HepG2 (cell line): ENCODE data around the gene PDE4C. TPM values are rescaled to one million over a fixed set of nuclear protein-coding genes. Genes with fewer than 3 reads are reported as not detected.

Experiments used
- CBX5 ChIP-seq: sonication (generic); formaldehyde crosslinking; IDR thresholded peaks from 2 replicates; pipeline ENCODE4 v1.4.0; 2020; ENCODE audit warnings: missing genetic modification reagents, borderline replicate concordance
- CHD4 ChIP-seq: fragments of 200-600 bp; sonication (generic); IDR thresholded peaks from 2 replicates; pipeline ENCODE4 v1.7.0; 2017; ENCODE audit warnings: mild to moderate bottlenecking, low read length, borderline replicate concordance
- NR2F1 ChIP-seq, 2 experiments: fragments of 450-650 bp in 1 of 2; formaldehyde crosslinking in 1 of 2; IDR thresholded peaks; 2 replicates each; pipeline versions ENCODE4 v1.5.0 to v1.6.1; 2016 to 2020; ENCODE audit warnings: mild to moderate bottlenecking in 1 of 2, missing compliant biosample characterization in 1 of 2, missing genetic modification reagents in 1 of 2, moderate library complexity in 1 of 2
- PRPF4 ChIP-seq: fragments of 200-400 bp; formaldehyde crosslinking; IDR thresholded peaks from 2 replicates; pipeline ENCODE4 v1.6.1; 2016; ENCODE audit warnings: low read length, low read depth; ENCODE audit not compliant: poor library complexity, severe bottlenecking
- SSRP1 ChIP-seq: IDR thresholded peaks from 2 replicates; pipeline ENCODE4 v1.6.1; 2016; ENCODE audit warnings: control low read depth
- TBX2 ChIP-seq: sonication (generic); formaldehyde crosslinking; IDR thresholded peaks from 2 replicates; pipeline ENCODE4 v1.5.0; 2020; ENCODE audit warnings: missing genetic modification reagents, mild to moderate bottlenecking, borderline replicate concordance
- ZNF781 ChIP-seq: sonication (generic); formaldehyde crosslinking; IDR thresholded peaks from 2 replicates; pipeline ENCODE4 v1.5.1; 2020; ENCODE audit warnings: borderline replicate concordance, mild to moderate bottlenecking, missing genetic modification reagents; ENCODE audit errors: not compliant biosample characterization
- polyA plus RNA-seq, 8 experiments: library from polyadenylated mRNA; depleted of rRNA in 3 of 8; stranded (reverse) in 7 of 8; unstranded in 1 of 8; fragments of >200 nt; fragmentation: Illumina TruSeq in 4 of 8; extraction: Trizol in 4 of 8; gene quantifications; 2 replicates each; pipeline versions ENCODE4 v1.2.1 to v1.2.3, GENCODE V29; 2011 to 2016; ENCODE audit warnings: low read depth in 4 of 8, missing spikeins in 1 of 8, mixed read lengths in 1 of 8; ENCODE audit not compliant: insufficient read depth in 1 of 8
- total RNA-seq, 5 experiments: library from RNA; depleted of rRNA; stranded (reverse); fragments of >200 nt; fragmentation: Illumina TruSeq; extraction: Trizol; gene quantifications; 2 replicates each; pipeline ENCODE4 v1.2.3, GENCODE V29; 2016; ENCODE audit warnings: low read depth in 1 of 5
- TF ChIP-seq, protein P1 (sequence below): sonication (generic); formaldehyde crosslinking; IDR thresholded peaks from 2 replicates; pipeline ENCODE4 v1.5.0; 2020; ENCODE audit warnings: missing genetic modification reagents, mild to moderate bottlenecking, borderline replicate concordance

The PDE4C gene
- total and polyA plus RNA-seq, 2 of the 13 experiments (the other 11 are each of a cell fraction or from before 2014, with no cell fraction given): 1.4 to 14.0 TPM

DNA sequence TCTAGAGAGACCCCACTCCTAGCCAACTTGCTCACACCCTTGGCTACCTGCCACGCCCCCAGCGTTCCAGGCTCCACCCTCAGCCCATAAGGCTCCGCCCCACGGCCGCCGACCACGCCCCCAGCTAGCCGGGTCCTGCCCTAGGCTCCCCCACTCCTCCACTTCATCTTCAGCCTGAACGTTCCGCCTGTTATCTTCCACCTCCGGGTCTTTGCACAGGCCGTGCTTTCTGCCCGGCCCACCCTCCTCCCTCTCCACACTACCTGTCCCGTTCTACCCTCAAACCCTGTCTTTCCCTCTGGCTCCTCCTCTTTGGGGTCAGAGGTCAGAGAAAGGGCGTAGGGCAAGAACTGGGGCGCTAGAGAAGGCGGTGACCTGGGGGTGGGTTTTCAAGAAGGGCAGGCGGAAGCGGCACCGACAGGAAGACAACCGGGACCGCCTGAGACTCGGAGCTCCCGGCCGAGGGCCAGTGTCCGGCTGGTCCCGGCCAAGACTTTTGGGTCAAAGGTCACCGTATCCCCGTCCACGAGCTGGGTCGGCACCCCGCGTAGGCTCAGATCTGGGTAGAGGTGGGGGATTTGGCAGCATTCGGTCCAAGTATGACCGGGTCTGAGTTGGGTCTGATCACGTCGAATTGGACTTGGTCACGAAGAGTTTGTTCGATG lies 2.2 kb downstream of the PDE4C start (continued):
- TF ChIP-seq, protein P1, sequence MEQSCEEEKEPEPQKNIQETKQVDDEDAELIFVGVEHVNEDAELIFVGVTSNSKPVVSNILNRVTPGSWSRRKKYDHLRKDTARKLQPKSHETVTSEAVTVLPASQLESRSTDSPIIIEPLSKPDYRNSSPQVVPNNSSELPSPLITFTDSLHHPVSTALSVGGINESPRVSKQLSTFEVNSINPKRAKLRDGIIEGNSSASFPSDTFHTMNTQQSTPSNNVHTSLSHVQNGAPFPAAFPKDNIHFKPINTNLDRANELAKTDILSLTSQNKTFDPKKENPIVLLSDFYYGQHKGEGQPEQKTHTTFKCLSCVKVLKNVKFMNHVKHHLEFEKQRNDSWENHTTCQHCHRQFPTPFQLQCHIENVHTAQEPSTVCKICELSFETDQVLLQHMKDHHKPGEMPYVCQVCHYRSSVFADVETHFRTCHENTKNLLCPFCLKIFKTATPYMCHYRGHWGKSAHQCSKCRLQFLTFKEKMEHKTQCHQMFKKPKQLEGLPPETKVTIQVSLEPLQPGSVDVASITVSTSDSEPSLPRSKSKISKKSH (CRISPR knock-in tag): 0 out of 2 replicates have a peak, but pooled peaks have one; percentile 52
- TF ChIP-seq CBX5 (CRISPR knock-in tag) (0 out of 2 replicates have a peak, but pooled peaks have one; percentile 41), CHD4 (peak; percentile 43; the same call in 1 of the 2 replicates), NR2F1 (CRISPR knock-in tag; IDR thresholded peaks at IDR 0.05) (peak in 1 of 2 experiments; percentile 85), PRPF4 (no peak), ZNF781 (CRISPR knock-in tag) (peak; percentile 59), SSRP1 (CRISPR knock-in tag) (0 out of 2 replicates have a peak, but pooled peaks have one; percentile 54), TBX2 (CRISPR knock-in tag) (peak; percentile 67)
